ENCODE data around the gene CDK5RAP2.
"Not testable (repeated sequence)": the region's sequence is repeated elsewhere in the genome, so short reads cannot be mapped to it uniquely, and the experiment has no call there.

The CDK5RAP2 gene

GRCh38 chr9:120505186-120505585 is 74.8 kb downstream of the CDK5RAP2 start:
- no peak for DNase-seq

- no peak for DNase-seq
Measured at GRCh38 chr9:120500733-120501132, 79.2 kb downstream of the CDK5RAP2 start.

GRCh38 chr9:120497865-120498264 is 82.1 kb downstream of the CDK5RAP2 start:
- not testable (repeated sequence) for DNase-seq

- DNase-seq, result not testable (repeated sequence)
Measured at GRCh38 chr9:120496438-120496837, 83.5 kb downstream of the CDK5RAP2 start.

- no peak for DNase-seq
Measured at GRCh38 chr9:120490888-120491595, 88.9 kb downstream of the CDK5RAP2 start.

- no peak for DNase-seq
Measured at GRCh38 chr9:120486835-120487234, 93.1 kb downstream of the CDK5RAP2 start.

- DNase-seq, result no peak
Measured at GRCh38 chr9:120486347-120486746, 93.6 kb downstream of the CDK5RAP2 start.

- no peak for DNase-seq
Measured at GRCh38 chr9:120485788-120486187, 94.2 kb downstream of the CDK5RAP2 start.

- DNase-seq, result no peak
Measured at GRCh38 chr9:120484162-120484561, 95.8 kb downstream of the CDK5RAP2 start.

- DNase-seq, result no peak
Measured at GRCh38 chr9:120482424-120483186, 97.4 kb downstream of the CDK5RAP2 start.

- no peak for DNase-seq
Measured at GRCh38 chr9:120481846-120482245, 98.1 kb downstream of the CDK5RAP2 start.

- DNase-seq, result no peak
Measured at GRCh38 chr9:120481248-120481647, 98.7 kb downstream of the CDK5RAP2 start.

- DNase-seq, result no peak
Measured at GRCh38 chr9:120480707-120481106, 99.3 kb downstream of the CDK5RAP2 start.

- DNase-seq, result no peak
Measured at GRCh38 chr9:120478208-120478607, 101.8 kb downstream of the CDK5RAP2 start.

GRCh38 chr9:120477534-120478001 is 102.4 kb downstream of the CDK5RAP2 start:
- DNase-seq, result peak; percentile 25

GRCh38 chr9:120475341-120475740 is 104.6 kb downstream of the CDK5RAP2 start:
- DNase-seq, result no peak

- no peak for DNase-seq
Measured at GRCh38 chr9:120474591-120475243, 105.2 kb downstream of the CDK5RAP2 start.

- no peak for DNase-seq
Measured at GRCh38 chr9:120473608-120474007, 106.4 kb downstream of the CDK5RAP2 start.

GRCh38 chr9:120465685-120466407 is 114.1 kb downstream of the CDK5RAP2 start:
- no peak for DNase-seq

GRCh38 chr9:120464887-120465421 is 115.0 kb downstream of the CDK5RAP2 start:
- no peak for DNase-seq

GRCh38 chr9:120464176-120464886 is 115.6 kb downstream of the CDK5RAP2 start:
- DNase-seq, result no peak

- no peak for DNase-seq
Measured at GRCh38 chr9:120463765-120464164, 116.2 kb downstream of the CDK5RAP2 start.

Data from CD4-positive, alpha-beta T cell treated with Interleukin-17A for 4 hours (primary cell).